Fibroblast of mammary gland (primary cell): Measurements from ENCODE around the gene OTOGL.

Experiments used
- DNase-seq: peaks from one replicate; pipeline ENCODE4 v3.0.0-alpha.2; 2010; ENCODE audit warnings: low read depth
- H3K4me3 ChIP-seq: 2 replicates; pipeline ENCODE4 v1.5.1; 2011; ENCODE audit warnings: low read depth, mild to moderate bottlenecking, low read length, moderate library complexity; ENCODE audit not compliant: control insufficient read depth
- TF ChIP-seq, protein P1 (sequence below): conservative IDR thresholded peaks from 2 replicates; pipeline ENCODE4 v1.5.1; 2011; ENCODE audit warnings: low read depth, low read length, inconsistent platforms; ENCODE audit not compliant: control insufficient read depth, insufficient read depth

Gene OTOGL, protein sequence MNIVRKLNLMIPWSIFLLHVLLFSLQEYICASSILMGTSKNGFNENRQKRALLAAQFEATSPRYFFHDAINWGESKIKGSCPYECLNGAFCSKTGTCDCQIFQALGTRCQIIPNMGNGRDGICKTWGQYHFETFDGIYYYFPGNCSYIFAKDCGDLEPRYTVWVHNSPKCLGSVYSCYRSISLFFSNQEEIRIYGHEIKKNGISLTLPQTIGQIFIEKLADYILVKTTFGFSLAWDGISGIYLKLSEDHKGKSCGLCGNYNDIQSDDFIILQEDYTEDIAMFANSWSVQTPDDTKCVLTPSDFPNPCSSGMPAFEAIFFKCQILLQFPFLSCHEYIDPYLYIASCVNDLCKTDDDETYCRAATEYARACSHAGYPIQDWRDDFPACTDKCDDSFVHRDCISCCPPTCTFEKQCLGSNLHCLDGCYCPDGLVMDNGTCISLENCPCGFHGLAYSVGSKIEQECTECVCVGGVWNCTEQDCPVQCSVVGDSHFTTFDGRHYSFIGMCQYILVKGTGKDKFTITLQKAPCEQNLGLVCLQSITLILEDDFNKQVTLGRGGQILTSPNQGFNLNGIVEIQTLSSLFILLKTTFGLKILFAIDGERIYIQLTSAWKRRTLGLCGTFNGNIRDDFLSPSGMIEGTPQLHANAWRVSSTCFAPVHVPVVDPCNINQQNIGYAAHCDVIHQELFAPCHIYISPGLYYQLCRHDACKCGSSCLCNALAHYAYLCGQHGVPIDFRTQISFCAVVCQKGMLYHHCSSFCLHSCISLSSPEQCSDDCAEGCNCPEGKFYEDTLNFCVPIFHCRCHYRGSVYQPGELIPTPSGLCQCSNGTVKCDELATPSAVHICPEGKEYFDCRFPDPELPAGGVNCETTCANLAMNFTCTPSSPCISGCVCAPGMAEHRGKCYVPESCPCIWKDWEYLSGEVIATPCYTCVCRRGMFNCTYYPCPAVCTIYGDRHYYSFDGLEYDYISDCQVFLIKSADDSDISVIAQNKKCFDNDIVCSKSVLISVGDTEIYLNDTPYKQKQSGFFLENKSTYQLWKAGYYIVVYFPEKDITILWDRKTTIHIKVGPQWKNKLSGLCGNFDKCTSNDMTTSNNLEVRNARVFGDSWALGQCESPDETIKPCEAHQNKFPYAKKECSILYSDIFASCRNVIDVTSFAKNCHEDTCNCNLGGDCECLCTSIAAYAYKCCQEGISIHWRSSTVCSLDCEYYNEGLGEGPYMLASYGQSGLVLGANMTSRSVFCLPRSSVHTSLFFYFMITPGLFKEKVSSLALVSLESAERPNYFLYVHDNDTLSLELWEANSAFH (N-terminal part only)

DNA sequence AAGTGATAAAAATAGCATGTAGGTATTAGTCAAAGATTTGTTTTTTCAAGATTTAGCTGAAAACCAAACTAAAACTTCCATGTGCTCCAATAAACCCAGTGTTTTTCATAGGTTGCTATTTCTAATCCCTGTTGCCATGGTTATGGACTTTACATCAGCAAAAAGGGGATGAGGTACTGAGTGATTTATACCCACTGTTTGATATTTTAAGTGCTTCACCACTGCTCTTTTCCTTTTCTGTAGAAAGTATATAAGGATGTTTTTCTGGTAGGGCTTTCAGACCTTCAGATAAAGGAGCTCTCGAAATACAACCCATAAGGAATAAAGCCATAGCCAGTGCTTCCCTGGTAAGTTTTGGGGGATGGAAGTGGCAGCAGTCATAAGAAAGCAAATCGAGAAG is at the start of gene OTOGL:
OTOGL (plus strand) TSS at position 279 of the 400 bp plus-strand sequence. CDS start 109,895 bp downstream, outside the sequence.
- H3K4me3 ChIP-seq = no peak within 1 kb of the TSS

DNA sequence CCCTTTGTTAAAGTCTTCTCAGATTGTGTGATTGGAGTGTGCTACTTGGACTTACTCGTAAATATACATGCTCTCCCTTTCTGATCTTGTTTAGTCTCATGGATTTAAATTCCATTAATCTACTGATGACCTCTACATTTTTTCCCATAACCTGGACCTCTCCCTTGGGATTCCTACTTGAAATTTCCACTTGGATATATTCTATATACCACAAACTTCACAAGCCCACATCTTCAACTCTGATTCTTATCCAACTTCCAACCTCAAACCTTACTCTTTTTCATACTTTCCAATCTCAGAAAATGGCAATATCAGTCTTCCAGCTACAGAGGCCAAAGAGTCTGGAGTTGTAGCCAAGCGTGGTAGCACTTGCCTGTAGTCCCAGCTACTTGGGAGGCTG is 49.1 kb upstream of the OTOGL start:
- TF ChIP-seq, protein P1, sequence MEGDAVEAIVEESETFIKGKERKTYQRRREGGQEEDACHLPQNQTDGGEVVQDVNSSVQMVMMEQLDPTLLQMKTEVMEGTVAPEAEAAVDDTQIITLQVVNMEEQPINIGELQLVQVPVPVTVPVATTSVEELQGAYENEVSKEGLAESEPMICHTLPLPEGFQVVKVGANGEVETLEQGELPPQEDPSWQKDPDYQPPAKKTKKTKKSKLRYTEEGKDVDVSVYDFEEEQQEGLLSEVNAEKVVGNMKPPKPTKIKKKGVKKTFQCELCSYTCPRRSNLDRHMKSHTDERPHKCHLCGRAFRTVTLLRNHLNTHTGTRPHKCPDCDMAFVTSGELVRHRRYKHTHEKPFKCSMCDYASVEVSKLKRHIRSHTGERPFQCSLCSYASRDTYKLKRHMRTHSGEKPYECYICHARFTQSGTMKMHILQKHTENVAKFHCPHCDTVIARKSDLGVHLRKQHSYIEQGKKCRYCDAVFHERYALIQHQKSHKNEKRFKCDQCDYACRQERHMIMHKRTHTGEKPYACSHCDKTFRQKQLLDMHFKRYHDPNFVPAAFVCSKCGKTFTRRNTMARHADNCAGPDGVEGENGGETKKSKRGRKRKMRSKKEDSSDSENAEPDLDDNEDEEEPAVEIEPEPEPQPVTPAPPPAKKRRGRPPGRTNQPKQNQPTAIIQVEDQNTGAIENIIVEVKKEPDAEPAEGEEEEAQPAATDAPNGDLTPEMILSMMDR = no peak
- no peak overlapping the region for H3K4me3 ChIP-seq
- no peak for DNase-seq

More for the DNA sequence above, at the start of gene OTOGL:
- no peak for DNase-seq
- TF ChIP-seq, protein P1 = no peak

DNA sequence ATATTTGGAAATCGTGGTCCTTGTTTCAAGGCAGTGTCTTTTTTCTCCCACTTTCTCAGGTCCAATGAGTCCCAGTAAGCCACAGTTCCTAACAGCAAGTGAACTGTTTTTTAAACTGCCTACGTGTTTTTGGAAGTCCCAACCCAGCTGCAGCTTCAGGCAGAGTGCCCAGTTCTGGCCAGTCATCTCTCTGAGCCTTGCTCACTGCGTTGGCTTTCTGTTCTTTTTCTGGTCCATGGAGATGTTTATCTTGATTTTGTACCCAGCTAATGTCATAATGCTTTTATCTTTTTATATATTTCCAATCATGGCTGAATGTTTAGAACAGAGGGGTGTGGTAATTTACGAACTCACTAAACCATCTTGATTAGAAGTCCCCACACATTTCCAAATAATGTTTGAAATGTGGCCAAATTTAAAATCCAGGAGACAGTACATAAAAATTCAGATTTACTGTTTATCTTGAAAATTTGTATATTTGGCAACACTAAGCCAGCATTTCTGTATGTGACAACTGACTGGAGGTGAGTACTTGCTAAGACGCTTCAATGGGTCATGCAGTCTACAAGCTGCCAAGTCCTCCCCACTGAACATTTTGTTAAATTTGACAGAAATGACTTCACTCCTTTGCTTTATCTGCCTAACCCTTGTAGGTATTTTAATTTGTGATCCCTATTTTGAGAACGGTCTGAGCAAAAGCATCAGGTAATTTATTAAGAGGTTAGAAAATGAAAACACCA is 46.1 kb upstream of the OTOGL start:
- H3K4me3 ChIP-seq = no peak overlapping the region
- TF ChIP-seq, protein P1 = no peak
- peak; percentile 95 for DNase-seq

DNA sequence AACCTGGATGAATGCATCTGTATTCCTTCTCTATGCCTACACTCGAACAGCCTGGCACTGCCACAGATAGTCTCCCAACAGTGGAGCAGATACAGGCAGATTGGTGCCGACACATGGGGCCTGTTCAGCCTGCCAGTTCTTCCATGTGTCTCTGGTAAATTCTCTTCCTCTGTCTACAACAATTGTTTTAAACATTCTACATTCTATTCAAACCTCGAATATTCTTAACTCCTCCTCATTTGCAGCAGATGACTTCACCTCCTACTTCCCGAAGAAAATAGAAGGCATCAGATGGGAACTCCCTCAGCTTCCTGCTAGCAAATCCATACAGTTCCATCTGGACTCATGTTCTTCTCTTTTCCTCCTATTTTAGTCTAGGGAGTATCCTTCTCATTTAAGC is 43.1 kb upstream of the OTOGL start:
- DNase-seq = no peak
- TF ChIP-seq, protein P1 = no peak
- H3K4me3 ChIP-seq = no peak overlapping the region

DNA sequence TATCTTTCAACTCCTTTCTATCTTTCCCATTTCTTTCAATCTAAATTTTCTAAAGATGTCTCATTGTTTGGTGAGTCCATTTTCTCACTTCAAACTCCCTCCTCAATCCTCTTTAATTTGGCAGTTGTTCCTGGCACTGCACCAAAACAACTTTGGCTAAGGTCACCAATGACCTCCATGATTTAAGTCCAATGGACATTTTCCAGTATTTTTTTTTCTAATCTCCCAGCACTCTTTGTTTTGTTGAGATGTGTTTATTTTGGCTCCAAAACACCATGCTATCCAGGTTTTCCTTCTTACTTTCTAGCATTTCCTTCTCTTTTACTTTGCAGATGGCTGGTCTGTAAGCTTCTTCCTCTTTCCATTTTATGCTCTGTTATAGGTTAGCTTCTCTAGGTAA is 42.5 kb upstream of the OTOGL start:
- no peak overlapping the region for H3K4me3 ChIP-seq
- TF ChIP-seq, protein P1 = no peak
- peak; percentile 70 for DNase-seq
